ENCODE data around the gene CCDC40. TPM values are rescaled to one million over a fixed set of nuclear protein-coding genes. Genes with fewer than 3 reads are reported as not detected.

CCDC40 gene
- total RNA-seq, 1 experiment from 2014 or later, result 14.2 TPM

DNA sequence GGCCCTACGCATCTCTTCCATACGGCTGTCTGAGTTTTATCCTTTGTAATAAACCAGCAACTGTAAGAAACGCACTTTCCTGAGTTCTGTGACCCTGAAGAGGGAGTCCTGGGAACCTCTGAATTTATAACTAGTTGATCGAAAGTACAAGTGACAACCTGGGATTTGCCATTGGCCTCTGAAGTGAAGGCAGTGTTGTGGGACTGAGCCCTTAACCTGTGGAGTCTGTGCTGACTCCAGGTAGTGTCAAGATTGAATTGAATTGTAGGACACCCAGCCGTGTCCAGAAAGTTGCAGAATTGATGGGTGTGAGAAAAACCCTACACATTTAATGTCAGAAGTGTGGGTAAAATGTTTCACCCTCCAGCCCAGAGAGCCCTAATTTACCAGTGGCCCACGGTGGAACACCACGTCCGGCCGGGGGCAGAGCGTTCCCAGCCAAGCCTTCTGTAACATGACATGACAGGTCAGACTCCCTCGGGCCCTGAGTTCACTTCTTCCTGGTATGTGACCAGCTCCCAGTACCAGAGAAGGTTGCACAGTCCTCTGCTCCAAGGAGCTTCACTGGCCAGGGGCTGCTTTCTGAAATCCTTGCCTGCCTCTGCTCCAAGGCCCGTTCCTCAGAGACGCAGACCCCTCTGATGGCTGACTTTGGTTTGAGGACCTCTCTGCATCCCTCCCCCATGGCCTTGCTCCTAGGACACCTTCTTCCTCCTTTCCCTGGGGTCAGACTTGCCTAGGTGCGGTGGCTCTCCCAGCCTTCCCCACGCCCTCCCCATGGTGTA is 66.4 kb downstream of the CCDC40 start:
- Histone ChIP-seq H3K36me3 (ENCODE audit: low read depth) (no peaks in the 10 kb centered on the region), H2AFZ (no peak overlapping the region), H3K4me2 (peak overlapping the region; percentile 88), H3K9me2 (ENCODE audit: insufficient read depth) (no peaks in the 10 kb centered on the region), H3K9me3 (ENCODE audit: insufficient read depth, low read depth) (no peaks in the 10 kb centered on the region), H3K4me3 (no peak overlapping the region; the same call in 1 of the 2 replicates), H3F3A (ENCODE audit: insufficient read depth, low read depth) (no peaks in the 10 kb centered on the region), H3K4me1 (replicated peaks; ENCODE audit: insufficient read depth) (no peaks in the 10 kb centered on the region), H3K27me3 (ENCODE audit: insufficient read depth, low read depth) (no peaks in the 10 kb centered on the region), H4K20me1 (ENCODE audit: insufficient read depth) (no peaks in the 10 kb centered on the region), H3K27ac (no peak overlapping the region), H3K79me2 (ENCODE audit: low read depth) (0 out of 2 replicates have a peak, but pooled peaks cover 2% of the 10 kb centered on the region)
- DNase-seq, result no peak
- TF ChIP-seq EZH2 (IDR thresholded peaks at IDR 0.05; ENCODE audit: low read depth), result no peak
- TF ChIP-seq, protein P1, sequence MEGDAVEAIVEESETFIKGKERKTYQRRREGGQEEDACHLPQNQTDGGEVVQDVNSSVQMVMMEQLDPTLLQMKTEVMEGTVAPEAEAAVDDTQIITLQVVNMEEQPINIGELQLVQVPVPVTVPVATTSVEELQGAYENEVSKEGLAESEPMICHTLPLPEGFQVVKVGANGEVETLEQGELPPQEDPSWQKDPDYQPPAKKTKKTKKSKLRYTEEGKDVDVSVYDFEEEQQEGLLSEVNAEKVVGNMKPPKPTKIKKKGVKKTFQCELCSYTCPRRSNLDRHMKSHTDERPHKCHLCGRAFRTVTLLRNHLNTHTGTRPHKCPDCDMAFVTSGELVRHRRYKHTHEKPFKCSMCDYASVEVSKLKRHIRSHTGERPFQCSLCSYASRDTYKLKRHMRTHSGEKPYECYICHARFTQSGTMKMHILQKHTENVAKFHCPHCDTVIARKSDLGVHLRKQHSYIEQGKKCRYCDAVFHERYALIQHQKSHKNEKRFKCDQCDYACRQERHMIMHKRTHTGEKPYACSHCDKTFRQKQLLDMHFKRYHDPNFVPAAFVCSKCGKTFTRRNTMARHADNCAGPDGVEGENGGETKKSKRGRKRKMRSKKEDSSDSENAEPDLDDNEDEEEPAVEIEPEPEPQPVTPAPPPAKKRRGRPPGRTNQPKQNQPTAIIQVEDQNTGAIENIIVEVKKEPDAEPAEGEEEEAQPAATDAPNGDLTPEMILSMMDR (conservative IDR thresholded peaks at IDR 0.05), result no peak
- intact Hi-C loops (cut with micrococcal nuclease; ENCODE audit: unreplicated experiment), result loop anchor here (5.0 kb wide), 1 partner anchor 44 kb away; the partner anchor contains the start of gene EIF4A3
- BruUV-seq (replicated peaks), result no TSS peak
- POLR2A ChIA-PET (ENCODE audit: unreplicated experiment), result no interaction called here
- CTCF ChIA-PET, result no interaction called here

DNA sequence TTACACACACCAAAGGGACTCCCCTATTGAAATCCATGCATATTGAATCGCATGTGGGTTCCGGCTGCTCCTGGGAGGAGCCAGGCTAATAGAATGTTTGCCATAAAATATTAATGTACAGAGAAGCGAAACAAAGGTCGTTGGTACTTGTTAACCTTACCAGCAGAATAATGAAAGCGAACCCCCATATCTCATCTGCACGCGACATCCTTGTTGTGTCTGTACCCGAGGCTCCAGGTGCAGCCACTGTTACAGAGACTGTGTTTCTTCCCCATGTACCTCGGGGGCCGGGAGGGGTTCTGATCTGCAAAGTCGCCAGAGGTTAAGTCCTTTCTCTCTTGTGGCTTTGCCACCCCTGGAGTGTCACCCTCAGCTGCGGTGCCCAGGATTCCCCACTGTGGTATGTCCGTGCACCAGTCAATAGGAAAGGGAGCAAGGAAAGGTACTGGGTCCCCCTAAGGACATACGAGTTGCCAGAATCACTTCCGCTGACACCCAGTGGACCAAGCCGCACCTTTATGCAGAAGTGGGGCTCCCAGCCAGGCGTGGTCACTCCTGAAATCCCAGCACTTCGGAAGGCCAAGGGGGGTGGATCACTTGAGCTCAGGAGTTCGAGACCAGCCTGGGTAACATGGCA is 67.1 kb downstream of the CCDC40 start:
- no peak for DNase-seq
- 0 out of 2 replicates have a peak, but pooled peaks cover 2% of the 10 kb centered on the region for H3K79me2 ChIP-seq (ENCODE audit: low read depth)
- H3F3A ChIP-seq (ENCODE audit: insufficient read depth, low read depth), result no peaks in the 10 kb centered on the region
- no peaks in the 10 kb centered on the region for H3K9me3 ChIP-seq (ENCODE audit: insufficient read depth, low read depth)
- no peaks in the 10 kb centered on the region for H3K9me2 ChIP-seq (ENCODE audit: insufficient read depth)
- H3K27ac ChIP-seq, result no peak overlapping the region
- intact Hi-C loops (cut with micrococcal nuclease; ENCODE audit: unreplicated experiment), result loop anchor here (5.0 kb wide), 1 partner anchor 44 kb away; the partner anchor contains the start of gene EIF4A3
- TF ChIP-seq, protein P1 (conservative IDR thresholded peaks at IDR 0.05), result no peak
- TF ChIP-seq EZH2 (IDR thresholded peaks at IDR 0.05; ENCODE audit: low read depth), result no peak
- ChIA-PET POLR2A (ENCODE audit: unreplicated experiment) (no interaction called here), CTCF (no interaction called here)
- no TSS peak for BruUV-seq (replicated peaks)
- no peaks in the 10 kb centered on the region for H4K20me1 ChIP-seq (ENCODE audit: insufficient read depth)
- no peaks in the 10 kb centered on the region for H3K36me3 ChIP-seq (ENCODE audit: low read depth)
- H2AFZ ChIP-seq, result no peak overlapping the region
- H3K4me2 ChIP-seq, result no peak overlapping the region
- H3K4me3 ChIP-seq, result no peak overlapping the region
- H3K27me3 ChIP-seq (ENCODE audit: insufficient read depth, low read depth), result no peaks in the 10 kb centered on the region
- H3K4me1 ChIP-seq (replicated peaks; ENCODE audit: insufficient read depth), result no peaks in the 10 kb centered on the region

- Histone ChIP-seq H4K20me1 (ENCODE audit: insufficient read depth) (no peaks in the 10 kb centered on the region), H3K27ac (no peak overlapping the region), H3K36me3 (ENCODE audit: low read depth) (no peaks in the 10 kb centered on the region), H3F3A (ENCODE audit: insufficient read depth, low read depth) (no peaks in the 10 kb centered on the region), H3K9me3 (ENCODE audit: insufficient read depth, low read depth) (no peaks in the 10 kb centered on the region), H3K27me3 (ENCODE audit: insufficient read depth, low read depth) (no peaks in the 10 kb centered on the region), H3K4me1 (replicated peaks; ENCODE audit: insufficient read depth) (no peaks in the 10 kb centered on the region), H3K4me3 (no peak overlapping the region), H2AFZ (no peak overlapping the region), H3K79me2 (ENCODE audit: low read depth) (0 out of 2 replicates have a peak, but pooled peaks cover 2% of the 10 kb centered on the region), H3K9me2 (ENCODE audit: insufficient read depth) (no peaks in the 10 kb centered on the region), H3K4me2 (no peak overlapping the region)
- ChIA-PET POLR2A (ENCODE audit: unreplicated experiment) (no interaction called here), CTCF (no interaction called here)
- TF ChIP-seq, protein P1 (conservative IDR thresholded peaks at IDR 0.05), result no peak
- no peak for TF ChIP-seq EZH2 (IDR thresholded peaks at IDR 0.05; ENCODE audit: low read depth)
- intact Hi-C loops (cut with micrococcal nuclease; ENCODE audit: unreplicated experiment), result loop anchor here (5.0 kb wide), 1 partner anchor 43 kb away; the partner anchor contains the start of gene EIF4A3
- no peak for DNase-seq
- no TSS peak for BruUV-seq (replicated peaks)
Observed at GRCh38 chr17:80104321-80104955, 68.0 kb downstream of the CCDC40 start.
